ENCODE measurements around the gene NADSYN1.
"Not testable (repeated sequence)": the region's sequence is repeated elsewhere in the genome, so short reads cannot be mapped to it uniquely, and the experiment has no call there.

The NADSYN1 gene

DNA sequence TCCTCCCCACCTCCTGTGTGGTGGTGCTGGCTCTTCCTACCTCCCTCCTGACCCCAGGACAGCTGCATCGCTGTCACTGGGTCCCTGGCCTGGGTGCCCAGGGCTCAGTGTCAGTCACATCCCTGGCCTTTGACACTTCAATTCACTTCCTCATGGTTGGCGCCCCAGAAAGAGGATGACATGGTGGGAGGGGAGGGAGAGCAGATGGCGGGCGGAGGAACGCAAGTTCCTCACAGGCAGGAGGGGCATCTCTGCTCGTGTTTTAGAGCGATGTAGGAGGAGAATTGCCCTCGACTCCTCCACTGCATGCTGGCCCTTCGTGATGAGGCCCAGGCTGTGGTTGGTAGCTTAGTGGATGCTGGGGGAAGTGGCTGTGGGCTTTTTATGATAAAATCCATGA, 38.9 kb downstream of the NADSYN1 start:
- DNase-seq = no peak

- DNase-seq = no peak
These were observed 42.6 kb downstream of the NADSYN1 start for GRCh38 chr11:71495286-71496230.

GRCh38 chr11:71496421-71496820, 43.4 kb downstream of the NADSYN1 start:
- DNase-seq = no peak

DNA sequence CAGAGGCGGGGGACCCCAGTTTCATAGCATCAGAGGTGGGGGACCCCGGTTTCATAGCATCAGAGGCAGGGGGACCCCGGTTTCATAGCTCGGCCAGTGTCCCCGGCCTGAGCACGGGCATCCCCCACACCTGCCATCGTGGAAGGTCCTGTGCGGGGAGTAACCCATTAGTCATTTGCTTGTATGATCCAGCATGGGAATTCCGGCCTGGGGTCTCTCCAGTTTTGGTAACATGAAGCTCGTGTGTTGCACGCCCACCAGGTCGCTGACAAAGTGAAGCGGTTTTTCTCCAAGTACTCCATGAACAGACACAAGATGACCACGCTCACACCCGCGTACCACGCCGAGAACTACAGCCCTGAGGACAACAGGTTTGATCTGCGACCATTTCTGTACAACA, 45.1 kb downstream of the NADSYN1 start:
- no peak for DNase-seq

DNA sequence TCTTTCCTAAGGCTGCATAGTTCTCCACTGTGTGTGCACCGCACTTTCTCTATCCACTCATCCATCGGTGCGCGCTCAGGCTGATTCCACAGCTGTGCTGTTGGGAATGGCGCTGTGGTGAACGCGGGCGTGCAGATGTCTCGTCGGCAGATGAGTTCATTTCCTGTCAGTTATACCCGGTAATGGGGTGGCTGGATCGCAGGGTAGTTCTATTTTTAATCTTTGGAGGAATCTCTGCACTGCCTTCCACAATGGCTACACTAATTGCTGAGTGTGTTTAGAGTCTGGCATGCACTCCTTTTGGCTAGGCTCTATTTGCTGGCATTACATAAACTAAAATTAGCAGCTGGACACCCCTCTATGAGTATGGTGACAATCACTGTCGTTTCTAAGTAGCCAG, 46.1 kb downstream of the NADSYN1 start:
- DNase-seq = no peak

GRCh38 chr11:71499546-71499945, 46.5 kb downstream of the NADSYN1 start:
- no peak for DNase-seq

GRCh38 chr11:71500601-71501021, 47.6 kb downstream of the NADSYN1 start:
- no peak for DNase-seq

- no peak for DNase-seq
These were observed 48.3 kb downstream of the NADSYN1 start for GRCh38 chr11:71501071-71501985.

- no peak for DNase-seq
These were observed 49.0 kb downstream of the NADSYN1 start for GRCh38 chr11:71502026-71502425.

GRCh38 chr11:71502871-71503435, 50.0 kb downstream of the NADSYN1 start:
- no peak for DNase-seq

GRCh38 chr11:71504531-71504930, 51.5 kb downstream of the NADSYN1 start:
- no peak for DNase-seq

- no peak for DNase-seq
These were observed 52.0 kb downstream of the NADSYN1 start for GRCh38 chr11:71505001-71505400.

GRCh38 chr11:71505781-71506180, 52.8 kb downstream of the NADSYN1 start:
- DNase-seq = no peak

- no peak for DNase-seq
These were observed 54.1 kb downstream of the NADSYN1 start for GRCh38 chr11:71507102-71507501.

DNA sequence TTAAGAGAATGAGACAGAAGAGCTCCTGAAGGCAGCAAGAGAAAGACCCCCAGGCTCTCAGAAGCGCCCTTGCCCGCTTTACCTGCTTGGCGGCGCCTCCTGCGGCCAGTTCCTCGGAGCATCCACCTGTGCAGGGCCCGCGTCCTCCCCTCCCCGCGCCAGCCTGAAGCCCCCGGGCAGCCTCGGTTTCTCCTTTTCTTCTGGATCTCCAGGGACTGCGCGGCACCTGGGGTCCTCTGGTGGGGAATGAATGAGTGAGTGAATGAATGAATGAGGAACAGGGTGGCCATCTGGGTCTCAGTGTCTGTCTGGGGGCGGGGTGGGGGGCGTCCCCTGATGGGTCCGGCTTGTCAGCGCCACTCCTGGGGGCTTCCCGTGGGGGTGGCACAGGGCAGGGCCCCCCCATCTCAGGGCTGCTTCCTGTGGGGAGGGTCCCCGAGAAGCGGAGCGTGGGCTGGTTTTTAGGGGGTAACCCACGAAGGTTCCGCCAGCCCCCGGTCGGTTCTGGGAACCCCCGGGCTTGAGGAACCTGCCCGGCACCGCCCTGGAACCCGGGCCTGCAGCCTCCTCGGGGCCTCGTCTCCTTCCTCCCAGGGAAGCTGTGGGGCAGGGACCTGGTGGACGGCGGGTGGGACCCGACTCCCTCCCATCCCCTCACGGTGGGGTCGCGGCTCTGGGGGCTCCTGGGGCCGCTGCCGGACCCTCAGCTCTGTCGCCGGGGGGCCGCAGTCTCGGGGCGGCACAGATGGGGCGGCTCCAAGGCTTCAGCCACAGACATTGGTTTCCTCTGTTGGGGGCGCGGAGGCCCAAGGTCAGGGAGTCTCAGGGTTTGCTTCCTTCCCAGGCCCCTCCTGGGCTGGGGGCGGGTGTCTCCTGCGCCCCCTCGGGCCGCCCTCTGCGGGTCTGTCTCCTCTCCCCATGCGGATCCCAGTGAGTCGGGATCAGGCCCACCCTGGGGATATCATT, 65.8 kb downstream of the NADSYN1 start:
- no peak for DNase-seq

- no peak for DNase-seq
These were observed 66.5 kb downstream of the NADSYN1 start for GRCh38 chr11:71519546-71519945.

DNA sequence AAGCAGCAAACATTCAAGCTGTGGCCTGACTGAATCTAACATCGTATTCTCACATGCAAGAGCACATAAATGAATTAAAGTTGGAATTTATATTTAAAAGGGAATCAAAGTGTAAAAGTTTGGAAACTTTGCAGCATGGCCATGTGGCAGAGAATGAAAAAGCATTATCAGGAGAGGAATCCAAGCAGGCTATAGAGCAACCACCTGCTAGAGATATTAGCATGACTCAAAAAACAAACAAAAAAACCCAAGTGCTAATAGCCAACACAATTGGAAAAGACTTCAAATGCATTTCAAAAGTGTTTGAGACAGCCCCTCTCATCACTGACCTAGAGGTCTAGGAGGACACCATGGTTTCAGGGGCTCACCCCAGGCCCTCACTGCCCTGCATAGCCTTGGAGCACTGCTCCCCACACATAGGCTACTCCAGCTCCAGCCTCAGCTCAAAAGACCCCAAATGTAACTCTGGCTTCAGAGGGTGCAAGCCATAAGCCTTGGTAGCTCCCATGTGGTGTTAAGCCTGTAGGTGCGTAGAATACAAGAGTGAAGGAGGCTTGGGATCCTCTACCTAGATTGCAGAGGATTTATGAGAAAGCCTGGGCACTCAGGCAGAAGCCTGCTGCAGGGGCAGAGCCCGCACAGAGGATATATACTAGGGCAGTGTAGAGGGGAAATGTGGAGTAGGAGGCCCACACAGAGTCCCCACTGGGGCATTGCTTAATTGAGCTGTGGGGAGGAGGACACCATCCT, 72.4 kb downstream of the NADSYN1 start:
- DNase-seq = no peak

GRCh38 chr11:71525938-71526495, 73.0 kb downstream of the NADSYN1 start:
- DNase-seq = no peak

DNA sequence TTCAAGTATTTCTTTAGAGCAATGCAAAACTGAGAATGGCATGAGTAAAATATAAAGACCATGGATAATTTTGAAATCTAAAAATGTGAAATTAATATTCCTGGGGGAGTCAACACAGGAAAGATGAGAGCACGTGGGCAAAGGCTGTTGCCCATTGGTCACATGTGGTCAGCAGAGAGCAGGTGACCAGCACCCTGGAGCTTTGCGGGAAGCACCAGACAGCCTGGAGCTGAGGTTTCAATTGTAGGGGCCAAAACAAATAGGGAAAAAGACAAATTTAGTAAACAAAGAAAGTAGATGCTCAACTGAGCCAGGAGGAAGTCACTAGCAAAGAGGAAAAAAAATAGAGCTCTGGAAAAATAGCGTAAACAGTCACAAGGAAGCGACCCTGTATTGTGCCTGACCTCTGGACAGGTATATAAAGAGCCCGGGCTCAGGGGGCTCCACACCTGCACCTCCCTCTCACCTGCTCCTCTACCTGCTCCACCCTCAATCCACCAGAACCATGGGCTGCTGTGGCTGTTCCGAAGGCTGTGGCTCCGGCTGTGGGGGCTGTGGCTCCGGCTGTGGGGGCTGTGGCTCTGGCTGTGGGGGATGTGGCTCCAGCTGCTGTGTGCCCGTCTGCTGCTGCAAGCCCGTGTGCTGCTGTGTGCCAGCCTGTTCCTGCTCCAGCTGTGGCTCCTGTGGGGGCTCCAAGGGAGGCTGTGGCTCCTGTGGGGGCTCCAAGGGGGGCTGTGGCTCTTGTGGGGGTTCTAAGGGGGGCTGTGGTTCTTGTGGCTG, 74.0 kb downstream of the NADSYN1 start, which contains the start of gene KRTAP5-7:
KRTAP5-7 (plus strand) TSS at position 472 of the 780 bp plus-strand sequence; CDS start at position 506, 34 bp downstream.
- not testable (repeated sequence) for DNase-seq
